ENCODE results near the gene BRME1.
"Not testable (repeated sequence)": the region's sequence is repeated elsewhere in the genome, so short reads cannot be mapped to it uniquely, and the experiment has no call there.

Gene BRME1

DNA sequence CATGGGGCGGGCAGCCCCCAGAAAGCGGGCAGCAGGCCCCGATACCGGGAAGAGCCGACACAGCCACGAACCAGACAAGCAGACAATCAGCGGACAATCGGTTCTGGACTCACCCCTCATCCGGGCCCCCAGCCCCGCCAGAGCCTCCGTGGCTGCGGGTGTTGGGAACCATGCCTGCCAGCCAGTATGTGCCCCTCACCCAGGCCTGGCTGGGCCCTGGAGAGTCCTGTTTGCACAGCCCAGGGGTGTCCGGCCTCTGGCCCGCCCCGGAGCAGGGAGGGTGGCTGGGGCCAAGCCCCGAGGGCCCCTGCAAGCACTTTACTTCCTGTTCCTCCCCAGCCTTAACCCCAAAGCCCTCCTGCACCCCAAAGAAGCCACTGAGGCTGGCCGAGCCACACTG is 24.5 kb upstream of the BRME1 start:
- POLR2A ChIA-PET, result interaction anchor here (0.7 kb wide), 1 partner anchor 688 kb away, joined by 3 read pairs; no protein-coding TSS in a partner anchor

DNA sequence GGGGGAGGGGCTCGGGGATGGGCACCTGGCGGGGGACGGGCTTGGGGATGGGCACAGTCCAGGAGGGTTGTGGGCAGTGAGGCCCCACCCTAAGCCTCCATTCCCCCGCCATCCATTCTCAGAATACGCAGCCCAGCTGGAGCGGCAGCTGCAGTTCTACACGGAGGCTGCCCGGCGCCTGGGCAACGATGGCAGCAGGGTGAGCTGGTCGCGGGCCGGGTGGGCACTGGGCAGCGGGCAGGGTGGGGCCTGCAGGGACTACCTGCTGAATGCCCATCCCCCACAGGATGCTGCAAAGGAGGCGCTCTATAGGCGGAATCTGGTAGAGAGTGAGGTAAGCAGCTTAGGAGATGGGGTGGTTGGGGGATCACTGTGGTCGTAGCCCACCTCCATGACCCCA is 24.0 kb upstream of the BRME1 start:
- ChIA-PET POLR2A (no interaction called here), CTCF (no interaction called here)
- TF ChIP-seq, protein P1, sequence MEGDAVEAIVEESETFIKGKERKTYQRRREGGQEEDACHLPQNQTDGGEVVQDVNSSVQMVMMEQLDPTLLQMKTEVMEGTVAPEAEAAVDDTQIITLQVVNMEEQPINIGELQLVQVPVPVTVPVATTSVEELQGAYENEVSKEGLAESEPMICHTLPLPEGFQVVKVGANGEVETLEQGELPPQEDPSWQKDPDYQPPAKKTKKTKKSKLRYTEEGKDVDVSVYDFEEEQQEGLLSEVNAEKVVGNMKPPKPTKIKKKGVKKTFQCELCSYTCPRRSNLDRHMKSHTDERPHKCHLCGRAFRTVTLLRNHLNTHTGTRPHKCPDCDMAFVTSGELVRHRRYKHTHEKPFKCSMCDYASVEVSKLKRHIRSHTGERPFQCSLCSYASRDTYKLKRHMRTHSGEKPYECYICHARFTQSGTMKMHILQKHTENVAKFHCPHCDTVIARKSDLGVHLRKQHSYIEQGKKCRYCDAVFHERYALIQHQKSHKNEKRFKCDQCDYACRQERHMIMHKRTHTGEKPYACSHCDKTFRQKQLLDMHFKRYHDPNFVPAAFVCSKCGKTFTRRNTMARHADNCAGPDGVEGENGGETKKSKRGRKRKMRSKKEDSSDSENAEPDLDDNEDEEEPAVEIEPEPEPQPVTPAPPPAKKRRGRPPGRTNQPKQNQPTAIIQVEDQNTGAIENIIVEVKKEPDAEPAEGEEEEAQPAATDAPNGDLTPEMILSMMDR (IDR thresholded peaks at IDR 0.05; ENCODE audit: control extremely low read depth, extremely low read depth, low read depth, missing control alignments), result no peak
- DNase-seq (ENCODE audit: extremely low spot score), result no peak

More for the DNA sequence above, 24.5 kb upstream of the BRME1 start:
- CTCF ChIA-PET, result interaction anchor here (1.1 kb wide), 1 partner anchor 28 kb away, joined by 3 read pairs; no protein-coding TSS in a partner anchor
- no peak for DNase-seq (ENCODE audit: extremely low spot score)
- TF ChIP-seq, protein P1 (IDR thresholded peaks at IDR 0.05; ENCODE audit: control extremely low read depth, extremely low read depth, low read depth, missing control alignments), result no peak

DNA sequence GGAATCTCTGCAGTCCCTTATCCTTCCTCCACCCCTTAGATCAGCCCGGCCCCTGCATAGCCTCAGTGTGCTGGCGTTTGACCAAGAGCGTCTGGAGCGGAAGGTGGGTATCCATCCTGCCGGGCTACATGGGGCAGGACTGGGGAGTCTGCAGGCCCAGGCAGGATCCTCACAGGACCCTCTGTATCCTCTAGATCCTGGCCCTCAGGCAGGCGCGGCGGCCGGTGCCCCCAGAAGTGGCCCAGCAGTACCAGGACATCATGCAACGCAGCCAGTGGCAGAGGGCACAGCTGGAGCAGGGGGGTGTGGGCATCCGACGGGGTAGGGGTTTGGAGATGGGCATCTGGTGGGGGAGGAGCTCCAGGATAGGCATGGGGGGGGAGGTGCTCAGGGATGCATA is 23.4 kb upstream of the BRME1 start:
- CTCF ChIA-PET, result no interaction called here

DNA sequence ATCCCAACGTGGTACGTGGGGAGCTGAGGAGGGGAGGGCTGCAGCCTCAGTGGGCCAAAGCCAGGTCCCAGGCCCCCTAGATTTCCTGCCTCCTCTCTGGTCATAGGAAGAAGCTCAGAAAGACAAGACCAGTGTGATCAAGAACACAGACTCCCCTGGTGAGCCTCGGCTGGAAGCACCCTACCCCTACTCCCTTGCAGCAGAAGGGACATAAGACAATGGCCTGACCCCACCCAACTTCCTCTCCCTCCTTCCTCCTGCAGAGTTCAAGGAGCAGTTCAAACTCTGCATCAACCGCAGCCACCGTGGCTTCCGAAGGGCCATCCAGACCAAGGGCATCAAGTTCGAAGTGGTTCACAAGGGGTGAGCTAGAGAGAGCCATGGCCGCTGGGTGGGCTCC is 20.8 kb upstream of the BRME1 start:
- POLR2A ChIA-PET, result no interaction called here
- TF ChIP-seq, protein P1 (IDR thresholded peaks at IDR 0.05; ENCODE audit: control extremely low read depth, extremely low read depth, low read depth, missing control alignments), result no peak
- CTCF ChIA-PET, result interaction anchor here (0.9 to 1.1 kb wide), 2 partner anchors 11 to 144 kb away, joined by 3 read pairs; no protein-coding TSS in a partner anchor
- DNase-seq (ENCODE audit: extremely low spot score), result no peak

More for the DNA sequence above, 23.4 kb upstream of the BRME1 start:
- DNase-seq (ENCODE audit: extremely low spot score), result no peak
- TF ChIP-seq, protein P1 (IDR thresholded peaks at IDR 0.05; ENCODE audit: control extremely low read depth, extremely low read depth, low read depth, missing control alignments), result no peak
- POLR2A ChIA-PET, result no interaction called here

DNA sequence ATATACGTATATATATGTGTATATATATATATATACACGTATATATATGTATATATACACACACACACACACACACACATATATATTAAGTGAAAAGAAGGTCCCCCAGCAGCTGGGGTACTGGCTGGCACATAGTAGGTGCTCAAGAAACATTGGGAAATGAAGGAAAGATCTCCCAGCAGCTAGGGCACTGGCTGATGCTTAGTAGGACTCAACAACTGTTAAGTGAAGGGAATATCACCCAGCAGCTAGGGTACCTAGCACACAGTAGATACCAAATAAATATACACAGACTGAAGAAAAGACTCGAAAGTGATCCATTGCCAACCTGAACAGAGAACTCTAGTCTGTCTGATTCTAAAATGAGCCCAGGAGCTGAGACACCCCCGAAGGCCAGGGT is 20.1 kb upstream of the BRME1 start:
- ChIA-PET CTCF (interaction anchor here (0.9 kb wide), 1 partner anchor 10 kb away, joined by 3 read pairs; no protein-coding TSS in a partner anchor), POLR2A (no interaction called here)
- TF ChIP-seq, protein P1 (IDR thresholded peaks at IDR 0.05; ENCODE audit: control extremely low read depth, extremely low read depth, low read depth, missing control alignments), result no peak
- DNase-seq (ENCODE audit: extremely low spot score), result no peak

DNA sequence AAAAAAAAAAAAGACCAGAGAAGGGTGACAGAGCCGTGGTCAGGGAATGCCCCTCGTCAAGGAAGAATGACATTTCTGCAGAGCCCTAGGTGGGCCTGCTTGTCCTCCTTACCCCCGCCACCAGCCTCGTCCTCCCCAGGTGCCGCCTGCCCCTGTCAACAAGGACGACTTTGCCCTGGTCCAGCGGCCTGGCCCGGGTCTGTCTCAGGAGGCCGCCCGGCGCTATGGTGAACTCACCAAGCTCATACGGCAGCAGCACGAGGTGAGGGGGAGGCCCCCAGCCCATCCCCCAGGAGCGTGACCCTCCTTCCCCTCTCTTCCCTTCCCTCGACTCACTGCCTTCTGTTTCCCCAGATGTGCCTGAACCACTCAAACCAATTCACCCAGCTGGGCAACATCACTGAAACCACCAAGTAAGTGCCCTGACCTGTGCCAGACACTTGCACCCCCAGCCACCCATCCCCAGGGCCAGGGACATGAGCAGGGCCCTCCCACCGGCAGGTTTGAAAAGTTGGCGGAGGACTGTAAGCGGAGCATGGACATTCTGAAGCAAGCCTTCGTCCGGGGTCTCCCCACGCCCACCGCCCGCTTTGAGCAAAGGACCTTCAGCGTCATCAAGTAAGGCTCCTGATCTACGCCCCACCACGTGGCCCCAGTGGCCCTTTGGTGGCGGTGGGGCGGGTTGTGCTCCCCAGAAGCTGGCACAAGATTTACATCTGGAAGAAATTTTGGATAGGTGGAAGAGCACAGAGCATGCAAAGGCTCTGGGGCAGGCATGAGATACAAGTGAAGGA is 17.5 kb upstream of the BRME1 start:
- ChIA-PET CTCF (interaction anchor here (2.5 kb wide), 1 partner anchor 125 kb away, joined by 5 read pairs; no protein-coding TSS in a partner anchor), POLR2A (no interaction called here)
- TF ChIP-seq, protein P1 (IDR thresholded peaks at IDR 0.05; ENCODE audit: control extremely low read depth, extremely low read depth, low read depth, missing control alignments), result no peak
- no peak for DNase-seq (ENCODE audit: extremely low spot score)

DNA sequence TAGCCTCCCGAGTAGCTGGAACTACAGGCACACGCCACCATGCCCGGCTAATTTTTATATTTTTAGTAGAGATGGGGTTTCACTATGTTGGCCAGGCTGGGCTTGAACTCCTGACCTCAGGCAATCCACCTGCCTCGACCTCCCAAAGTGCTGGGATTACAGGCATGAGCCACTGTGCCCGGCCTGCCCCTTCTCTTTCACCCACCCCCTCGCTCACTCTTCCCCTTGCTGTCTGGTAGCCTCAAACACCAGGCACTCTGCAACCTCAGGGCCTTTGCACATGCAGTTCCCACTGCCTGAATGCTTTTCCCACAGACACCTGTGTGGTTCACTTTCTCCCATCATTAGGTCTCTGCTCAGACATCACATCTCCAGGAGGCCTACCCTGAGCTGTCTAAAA is 16.2 kb upstream of the BRME1 start:
- DNase-seq (ENCODE audit: extremely low spot score); POLR2A ChIA-PET: not testable (repeated sequence)
- CTCF ChIA-PET, result interaction anchor here (1.4 to 2.5 kb wide), 2 partner anchors 110 to 126 kb away, joined by 3 to 5 read pairs; partner anchors contain the start of gene IL27RA

Data from GM10248 (cell line).